ENCODE results near the gene SPACA7.
"Not testable (repeated sequence)": the region's sequence is repeated elsewhere in the genome, so short reads cannot be mapped to it uniquely, and the experiment has no call there.

SPACA7 gene

GRCh38 chr13:112424098-112424497 lies 47.9 kb downstream of the SPACA7 start:
- no peak for DNase-seq (ENCODE audit: low read depth)

- no peak for DNase-seq (ENCODE audit: low read depth)
Observed at GRCh38 chr13:112428704-112429103, 52.5 kb downstream of the SPACA7 start.

- DNase-seq (ENCODE audit: low read depth) = no peak
Observed at GRCh38 chr13:112431734-112432133, 55.6 kb downstream of the SPACA7 start.

GRCh38 chr13:112432734-112433133 lies 56.6 kb downstream of the SPACA7 start:
- DNase-seq (ENCODE audit: low read depth) = not testable (repeated sequence)

- not testable (repeated sequence) for DNase-seq (ENCODE audit: low read depth)
Observed at GRCh38 chr13:112433517-112433916, 57.4 kb downstream of the SPACA7 start.

- no peak for DNase-seq (ENCODE audit: low read depth)
Observed at GRCh38 chr13:112434032-112434431, 57.9 kb downstream of the SPACA7 start.

- DNase-seq (ENCODE audit: low read depth) = no peak
Observed at GRCh38 chr13:112434937-112435523, 58.9 kb downstream of the SPACA7 start.

- DNase-seq (ENCODE audit: low read depth) = no peak
Observed at GRCh38 chr13:112435973-112436372, 59.8 kb downstream of the SPACA7 start.

- DNase-seq (ENCODE audit: low read depth) = no peak
Observed at GRCh38 chr13:112438094-112438493, 61.9 kb downstream of the SPACA7 start.

GRCh38 chr13:112438515-112438914 lies 62.4 kb downstream of the SPACA7 start:
- DNase-seq (ENCODE audit: low read depth) = no peak

- DNase-seq (ENCODE audit: low read depth) = no peak
Observed at GRCh38 chr13:112441226-112441625, 65.1 kb downstream of the SPACA7 start.

GRCh38 chr13:112441779-112442310 lies 65.7 kb downstream of the SPACA7 start:
- no peak for DNase-seq (ENCODE audit: low read depth)

- no peak for DNase-seq (ENCODE audit: low read depth)
Observed at GRCh38 chr13:112442483-112443090, 66.4 kb downstream of the SPACA7 start.

GRCh38 chr13:112443191-112443994 lies 67.2 kb downstream of the SPACA7 start:
- no peak for DNase-seq (ENCODE audit: low read depth)

GRCh38 chr13:112443995-112444311 lies 67.8 kb downstream of the SPACA7 start:
- no peak for DNase-seq (ENCODE audit: low read depth)

- no peak for DNase-seq (ENCODE audit: low read depth)
Observed at GRCh38 chr13:112444416-112445399, 68.6 kb downstream of the SPACA7 start.

- no peak for DNase-seq (ENCODE audit: low read depth)
Observed at GRCh38 chr13:112445411-112446271, 69.5 kb downstream of the SPACA7 start.

GRCh38 chr13:112446347-112446861 lies 70.2 kb downstream of the SPACA7 start:
- no peak for DNase-seq (ENCODE audit: low read depth)

GRCh38 chr13:112446867-112447266 lies 70.7 kb downstream of the SPACA7 start:
- DNase-seq (ENCODE audit: low read depth) = no peak

- no peak for DNase-seq (ENCODE audit: low read depth)
Observed at GRCh38 chr13:112447306-112447705, 71.2 kb downstream of the SPACA7 start.

Measured in HS-5 (cell line).